CD4-positive, alpha-beta T cell treated with Interleukin-4 for 4 hours (primary cell): Measurements from ENCODE around the gene TMEM61.
A peak's percentile ranks its signal among the peaks of the same experiment; 100 is the strongest.

ENCODE experiments used
- DNase-seq: peaks from one replicate; pipeline ENCODE4 v3.0.0-alpha.2; 2020

The TMEM61 gene

DNA sequence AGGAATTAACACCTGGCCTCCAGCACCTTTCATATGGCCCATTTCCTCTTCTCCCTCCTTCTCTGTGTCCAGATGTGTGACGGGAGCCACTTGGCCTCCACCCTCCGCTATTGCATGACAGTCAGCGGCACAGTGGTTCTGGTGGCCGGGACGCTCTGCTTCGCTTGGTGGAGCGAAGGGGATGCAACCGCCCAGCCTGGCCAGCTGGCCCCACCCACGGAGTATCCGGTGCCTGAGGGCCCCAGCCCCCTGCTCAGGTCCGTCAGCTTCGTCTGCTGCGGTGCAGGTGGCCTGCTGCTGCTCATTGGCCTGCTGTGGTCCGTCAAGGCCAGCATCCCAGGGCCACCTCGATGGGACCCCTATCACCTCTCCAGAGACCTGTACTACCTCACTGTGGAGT is 5.6 kb downstream of the TMEM61 start:
- DNase-seq: no peak

GRCh38 chr1:54986533-54986932 is 6.1 kb downstream of the TMEM61 start:
- no peak for DNase-seq

- no peak for DNase-seq
Measured at GRCh38 chr1:54987427-54987826, 7.0 kb downstream of the TMEM61 start.

GRCh38 chr1:54987919-54988705 is 7.7 kb downstream of the TMEM61 start:
- DNase-seq: no peak

DNA sequence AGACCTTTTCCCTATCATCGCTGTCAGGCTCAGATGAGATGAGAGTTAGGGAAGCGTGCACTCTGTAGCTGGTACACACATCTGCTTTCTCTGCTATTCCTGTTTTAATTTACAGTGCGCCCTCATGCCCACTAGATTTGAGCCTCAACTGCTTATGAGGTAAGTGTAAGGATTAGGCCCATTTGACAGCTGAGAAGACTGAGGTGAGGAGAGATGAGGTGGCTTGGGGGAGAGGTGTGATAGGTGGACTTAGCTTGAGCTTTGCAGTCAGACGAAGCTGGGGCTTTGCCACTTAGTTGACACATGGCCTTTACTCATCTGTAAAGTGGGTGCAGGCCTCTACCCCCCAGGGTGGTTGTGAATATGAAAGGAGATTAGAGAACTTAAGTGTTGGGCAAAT is 8.5 kb downstream of the TMEM61 start:
- no peak for DNase-seq

DNA sequence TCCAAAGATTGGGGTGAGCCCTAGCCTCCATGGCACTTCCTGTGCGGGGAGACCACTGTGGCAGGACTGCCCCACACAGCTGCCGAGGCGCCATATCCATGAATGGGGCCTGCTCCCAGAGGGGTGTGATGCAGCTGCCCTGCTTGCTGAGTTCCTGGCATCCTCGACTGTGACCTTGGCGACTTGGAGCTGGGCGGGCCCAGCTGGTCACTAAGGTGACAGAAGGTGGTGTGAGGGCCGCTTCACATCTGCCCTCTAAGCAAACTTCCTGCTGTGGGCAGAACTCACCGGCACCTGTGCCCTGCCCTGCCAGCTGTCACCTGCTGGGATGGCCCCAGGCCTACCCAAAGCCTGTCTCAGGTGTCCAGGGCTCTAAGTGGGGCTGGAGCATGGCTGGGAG is 9.0 kb downstream of the TMEM61 start:
- no peak for DNase-seq

DNA sequence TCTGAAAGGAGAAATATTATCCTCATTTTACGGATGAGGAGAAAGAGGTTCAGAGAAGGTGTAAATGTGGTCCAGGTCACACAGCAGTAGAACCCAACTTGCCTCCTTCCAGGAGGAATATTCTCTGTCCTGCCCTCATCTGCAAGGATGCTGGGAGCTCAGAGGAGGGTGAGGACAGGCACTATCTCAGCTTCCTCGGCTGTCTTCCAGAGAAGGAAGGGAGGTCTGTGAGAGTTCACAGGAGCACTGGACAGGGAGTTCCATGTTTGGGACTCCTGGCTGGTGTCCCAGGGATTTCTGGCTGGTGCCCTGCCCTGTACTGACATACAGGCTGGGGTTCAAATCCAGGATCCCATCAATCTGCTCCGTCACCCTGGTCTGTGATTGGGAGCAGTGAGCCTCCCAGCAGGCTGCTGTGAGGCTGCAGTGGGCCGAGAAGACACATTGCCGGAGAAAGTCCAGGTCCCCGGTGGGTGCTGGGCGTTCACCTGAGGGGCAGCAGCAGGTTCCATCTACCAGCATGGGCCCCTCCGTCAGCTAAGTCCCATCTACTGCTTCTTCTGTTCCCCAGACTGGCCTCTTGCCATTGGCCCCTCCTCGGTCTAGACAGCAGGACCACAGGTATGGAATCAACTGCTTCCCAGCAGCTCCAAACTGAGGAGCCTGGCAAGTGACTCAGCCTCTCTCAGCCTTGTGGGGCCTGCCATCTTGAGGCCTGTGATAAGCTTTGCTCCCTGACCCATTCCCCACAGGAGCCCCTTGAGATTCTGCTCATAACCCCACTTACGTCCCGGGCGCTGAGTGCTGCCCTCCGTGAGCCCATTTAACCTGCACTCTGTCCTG is 9.8 kb downstream of the TMEM61 start:
- DNase-seq: no peak

DNA sequence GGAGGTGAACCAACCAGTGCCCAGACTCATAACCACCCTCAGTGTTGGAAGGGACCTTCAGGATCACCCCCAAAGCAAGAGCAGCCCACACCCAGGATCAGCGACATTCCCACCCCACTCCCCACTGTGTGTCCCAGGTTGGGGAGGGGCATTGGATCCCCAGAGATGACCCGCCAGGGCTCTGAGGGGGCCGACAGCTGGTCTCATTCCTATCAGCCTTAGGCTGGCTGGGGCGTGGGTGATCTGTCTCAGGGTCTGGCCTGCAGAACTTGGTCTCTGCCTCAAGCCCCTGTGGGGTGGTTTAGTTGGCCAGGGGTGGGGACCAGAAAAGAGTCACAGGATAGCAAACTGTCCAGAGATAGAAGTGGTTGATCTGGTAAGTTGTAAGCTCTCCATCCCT is 10.5 kb downstream of the TMEM61 start:
- no peak for DNase-seq

- DNase-seq: no peak
Measured at GRCh38 chr1:54991939-54992338, 11.5 kb downstream of the TMEM61 start.

DNA sequence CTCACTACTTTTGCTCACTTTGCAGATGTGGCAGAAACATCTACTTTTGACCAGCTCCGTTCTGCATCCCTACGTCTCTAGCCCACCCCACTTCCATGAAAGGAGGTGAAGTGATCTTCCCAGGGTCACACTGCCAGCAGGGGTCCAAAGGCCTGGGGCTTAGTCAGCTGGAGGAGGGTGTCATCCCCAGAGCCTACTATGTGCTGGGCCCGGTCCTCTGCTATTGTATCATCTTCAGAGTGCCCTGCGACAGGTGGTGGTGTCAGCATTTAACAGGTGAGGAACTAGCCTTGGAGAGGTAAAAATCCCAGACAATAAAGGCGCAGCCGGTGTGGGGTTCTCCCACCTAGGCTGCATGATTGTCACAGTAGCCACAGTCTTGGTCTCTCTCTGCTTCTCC is 12.7 kb downstream of the TMEM61 start:
- no peak for DNase-seq

DNA sequence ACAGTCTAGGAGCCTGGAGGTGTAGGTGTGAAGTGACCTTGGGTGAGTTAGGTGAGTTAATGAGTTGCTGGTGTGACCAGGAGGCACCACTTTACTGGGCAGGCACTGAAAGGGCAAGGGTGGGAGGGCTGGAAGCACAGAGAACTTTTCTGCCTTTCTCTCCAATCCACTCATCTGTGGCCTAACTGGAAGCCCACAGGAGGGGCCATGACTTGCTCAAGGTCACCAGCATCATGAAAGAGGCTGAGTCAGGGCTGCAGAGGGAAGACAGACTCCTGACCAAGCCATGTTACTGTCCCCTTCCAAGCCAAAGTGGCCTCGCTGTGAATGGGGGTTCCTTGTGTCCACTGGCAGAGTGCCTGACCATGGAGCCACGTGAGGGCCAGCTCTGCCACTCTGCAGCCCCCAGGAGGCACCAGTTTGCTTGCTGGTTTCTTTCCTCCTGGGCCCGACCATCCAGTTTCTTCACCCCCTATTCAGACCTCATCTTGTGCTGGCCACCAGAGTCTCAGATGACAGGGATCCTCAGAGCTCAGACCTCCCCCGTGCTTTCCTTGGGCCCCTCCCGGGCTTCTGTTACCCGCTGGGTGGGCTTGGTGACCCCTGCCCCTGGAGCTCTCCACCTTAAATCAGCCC is 14.0 kb downstream of the TMEM61 start:
- no peak for DNase-seq

GRCh38 chr1:54995013-54995760 is 14.8 kb downstream of the TMEM61 start:
- DNase-seq: no peak

DNA sequence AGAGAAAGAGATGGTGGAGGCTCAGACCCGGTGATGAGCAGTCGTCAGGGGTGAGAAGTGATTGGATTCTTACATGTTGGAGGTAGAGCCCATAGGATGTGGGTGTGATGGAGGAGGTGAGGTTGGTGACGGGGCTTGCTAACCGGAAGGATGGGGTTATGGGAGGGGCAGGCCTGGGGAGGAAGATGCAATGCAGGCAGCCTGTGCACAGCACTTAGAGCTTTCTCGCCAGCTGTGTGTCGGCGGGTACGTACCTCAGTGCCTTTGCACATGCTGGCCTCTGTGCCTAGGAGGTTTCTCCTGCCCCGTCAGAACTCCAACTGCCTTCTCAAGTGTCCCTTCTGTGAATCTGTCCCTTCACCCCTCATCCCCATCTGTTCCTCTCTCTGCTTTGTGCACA is 15.4 kb downstream of the TMEM61 start:
- DNase-seq: peak; percentile 44

GRCh38 chr1:54996359-54996868 is 16.0 kb downstream of the TMEM61 start:
- peak; percentile 75 for DNase-seq

- DNase-seq: no peak
Measured at GRCh38 chr1:54996869-54997710, 16.7 kb downstream of the TMEM61 start.

GRCh38 chr1:54997711-54997986 is 17.2 kb downstream of the TMEM61 start:
- no peak for DNase-seq

GRCh38 chr1:54998100-54998499 is 17.7 kb downstream of the TMEM61 start:
- no peak for DNase-seq

DNA sequence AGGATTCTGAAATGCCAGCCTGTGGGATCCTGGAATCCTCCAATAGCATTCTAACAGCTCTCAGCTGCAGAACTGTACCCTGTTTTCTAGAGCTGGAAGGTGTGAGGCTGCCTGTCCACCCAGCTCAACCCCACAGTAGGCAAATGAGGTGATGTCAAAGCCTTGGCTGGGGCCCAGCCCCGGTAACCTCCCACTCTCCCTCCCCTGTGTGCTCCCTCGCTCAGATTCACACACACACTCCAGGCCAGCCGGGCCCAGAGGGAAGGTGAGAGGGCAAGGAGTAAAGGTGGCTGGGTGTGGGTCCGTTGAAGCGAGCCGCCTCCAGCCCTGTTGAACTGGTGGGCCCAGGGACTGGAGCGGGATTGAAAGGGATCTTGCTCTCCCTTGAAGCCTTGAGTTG is 18.2 kb downstream of the TMEM61 start, which contains the start of gene BSND:
TSS of gene BSND (plus strand) at position 257 of the 400 bp plus-strand sequence. CDS start 254 bp downstream, outside the sequence.
- no peak for DNase-seq

- no peak for DNase-seq
Measured at GRCh38 chr1:55000110-55001085, 20.0 kb downstream of the TMEM61 start.

- no peak for DNase-seq
Measured at GRCh38 chr1:55001311-55001710, 20.9 kb downstream of the TMEM61 start.

GRCh38 chr1:55002686-55003085 is 22.3 kb downstream of the TMEM61 start:
- DNase-seq: no peak
